HTERT RPE-1 (cell line): ENCODE data around the gene CTBP2.
"Not testable (repeated sequence)": the region's sequence is repeated elsewhere in the genome, so short reads cannot be mapped to it uniquely, and the experiment has no call there.

Experiments used
- in situ Hi-C: fragments of 300-500 bp; cut with MboI; formaldehyde crosslinking; loops from 4 replicates; pipeline ENCODE4 v1.14.3; 2020; ENCODE audit warnings: low sequenced_read_pairs

The CTBP2 gene

DNA sequence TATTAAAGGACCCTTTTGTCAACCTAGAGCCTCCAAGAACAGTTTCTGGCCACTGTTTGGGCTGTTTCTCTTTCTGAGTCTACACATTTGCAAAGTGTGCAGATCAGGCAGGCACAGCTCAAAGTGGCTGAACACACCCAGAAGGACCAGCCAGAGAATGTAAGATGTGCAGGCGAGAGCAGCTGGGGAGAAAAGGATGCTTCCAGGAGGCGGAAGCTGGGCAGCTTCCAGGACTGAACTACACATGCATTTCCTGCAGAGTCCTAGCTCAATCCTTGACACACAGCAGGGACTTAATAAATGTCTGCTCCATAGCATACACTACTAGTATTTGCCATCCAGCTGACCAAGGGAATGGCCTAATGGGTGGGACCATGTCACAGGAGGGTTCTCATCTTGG, 70.9 kb downstream of the CTBP2 start:
- in situ Hi-C loops = no loop called here

DNA sequence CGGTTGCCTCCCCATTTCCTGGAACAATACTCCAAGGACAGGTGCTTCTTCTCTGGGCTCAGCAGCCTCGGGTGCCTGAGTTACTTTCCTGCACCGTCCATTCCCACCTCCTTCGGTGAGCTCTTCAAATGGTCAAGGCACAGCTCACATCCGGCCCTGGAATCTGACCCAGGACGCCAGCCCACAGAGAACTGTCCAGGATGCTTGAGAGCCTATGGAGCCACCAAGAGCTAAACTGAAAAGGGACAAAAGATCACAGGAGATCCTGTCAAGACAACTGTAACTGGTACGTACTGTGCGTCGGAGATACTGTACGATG, 72.5 kb downstream of the CTBP2 start:
- in situ Hi-C loops = no loop called here

- in situ Hi-C loops = no loop called here
Observed at GRCh38 chr10:125087191-125087896, 73.0 kb downstream of the CTBP2 start.

DNA sequence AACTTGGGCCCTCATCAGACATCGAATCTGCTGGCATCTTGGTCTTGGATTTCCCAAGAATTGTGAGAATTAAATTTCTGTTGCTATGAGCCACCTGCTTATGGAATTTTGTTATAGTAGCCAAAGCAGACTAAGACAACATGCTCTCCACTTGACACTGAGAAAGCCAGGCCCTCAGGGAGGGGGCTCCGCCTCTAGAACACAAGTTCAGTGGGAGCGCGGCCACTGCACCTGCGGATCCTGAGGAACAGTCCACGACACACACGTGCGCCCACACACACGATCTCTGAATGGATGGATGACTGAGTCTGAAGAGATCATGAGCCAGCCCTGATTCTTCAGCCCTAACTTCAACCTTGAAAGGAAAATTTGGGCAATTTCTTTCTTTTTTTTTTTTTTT, 73.7 kb downstream of the CTBP2 start:
- in situ Hi-C loops = no loop called here

DNA sequence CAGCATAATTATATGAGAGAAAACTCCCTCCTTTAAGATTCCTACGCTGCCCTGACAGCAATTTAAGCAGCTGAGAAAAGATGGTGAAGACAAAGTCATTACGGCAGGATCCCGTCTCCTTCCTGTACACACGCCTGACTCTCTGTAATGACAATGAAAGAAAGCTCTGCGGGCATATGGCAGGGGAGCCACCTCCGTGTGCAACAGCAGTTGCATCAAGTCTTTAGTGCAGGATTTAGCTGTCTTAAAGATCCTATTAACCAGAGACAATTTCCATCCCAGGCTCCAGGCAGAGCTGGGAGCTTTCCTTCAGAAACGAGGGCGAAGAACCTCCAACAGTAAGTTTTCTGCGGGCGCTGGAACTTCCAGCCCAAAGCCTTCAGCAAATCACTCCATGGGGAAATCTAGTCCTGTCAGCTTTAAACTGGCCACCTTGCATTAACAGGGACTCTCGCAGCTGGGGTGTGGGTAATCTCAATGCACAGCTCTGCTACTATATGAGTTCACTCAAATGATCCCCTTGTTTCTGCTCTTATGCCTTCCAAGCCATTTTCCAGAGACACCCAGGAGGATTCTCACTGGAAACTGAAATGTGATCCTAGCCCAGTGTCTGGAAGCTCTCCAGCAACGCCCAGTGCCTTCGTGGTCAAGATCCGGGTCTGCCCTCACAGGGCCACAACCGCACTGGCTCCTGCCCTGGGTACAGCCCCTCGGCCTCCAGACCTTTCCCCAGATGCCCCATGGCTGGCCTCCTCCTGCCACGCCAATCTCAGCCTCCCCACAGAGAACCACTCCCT, 74.9 kb downstream of the CTBP2 start:
- in situ Hi-C loops = no loop called here

GRCh38 chr10:125084614-125085257, 75.6 kb downstream of the CTBP2 start:
- in situ Hi-C loops = no loop called here

DNA sequence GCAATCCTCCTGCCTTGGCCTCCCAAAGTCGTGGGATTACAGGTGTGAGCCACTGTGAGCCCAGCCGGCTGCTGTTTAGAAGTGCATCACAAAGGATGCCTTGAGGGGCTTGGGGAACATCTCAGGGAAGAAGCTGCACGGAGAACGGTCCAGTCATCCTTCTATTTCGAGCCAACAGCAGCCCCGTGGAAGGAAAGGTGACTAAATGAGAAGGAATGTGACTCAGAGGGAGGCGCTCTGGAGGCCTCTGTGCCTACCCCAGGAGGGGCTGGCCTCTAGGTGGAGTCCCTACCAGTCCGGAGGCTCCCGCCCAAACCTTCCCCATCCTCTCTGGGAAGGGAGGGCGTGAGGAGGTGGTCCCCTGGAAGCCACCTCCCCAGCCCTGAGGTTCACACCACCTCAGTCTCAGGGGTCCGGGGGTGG, 76.2 kb downstream of the CTBP2 start:
- in situ Hi-C loops = no loop called here

DNA sequence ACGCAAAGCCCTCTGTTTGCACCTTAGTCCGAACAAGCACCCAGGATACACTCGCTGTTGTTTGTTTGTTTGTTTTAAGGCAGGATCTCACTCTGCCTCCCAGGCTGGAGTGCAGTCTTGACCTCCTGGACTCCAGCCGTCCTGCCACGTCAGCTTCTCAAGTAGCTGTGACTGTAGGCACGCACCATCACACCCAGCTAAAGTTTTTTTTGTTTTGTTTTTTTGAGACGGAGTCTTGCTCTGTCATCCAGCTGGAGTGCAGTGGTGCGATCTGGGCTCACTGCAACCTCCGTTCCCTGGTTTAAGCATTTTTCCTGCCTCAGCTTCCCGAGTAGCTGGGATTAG, 76.8 kb downstream of the CTBP2 start:
- in situ Hi-C loops = no loop called here

GRCh38 chr10:125082881-125083575, 77.3 kb downstream of the CTBP2 start:
- in situ Hi-C loops = no loop called here

DNA sequence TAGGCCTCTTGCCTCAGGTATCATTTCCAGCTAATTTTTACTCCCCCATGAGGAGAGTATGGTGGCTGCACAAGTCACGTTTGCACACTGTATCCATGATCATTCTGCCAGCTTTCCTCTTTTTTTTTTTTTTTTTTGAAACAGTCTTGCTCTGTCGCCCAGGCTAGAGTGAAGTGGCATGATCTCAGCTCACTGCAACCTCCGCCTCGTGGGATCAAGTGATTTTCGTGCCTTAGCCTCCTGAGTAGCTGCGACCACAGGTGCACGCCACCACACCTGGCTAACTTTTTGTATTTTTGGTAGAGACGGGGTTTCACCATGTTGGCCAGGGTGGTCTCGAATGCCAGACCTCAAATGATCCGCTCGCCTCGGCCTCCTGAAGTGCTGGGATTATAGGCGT, 77.9 kb downstream of the CTBP2 start:
- in situ Hi-C loops = not testable (repeated sequence)

- in situ Hi-C loops = no loop called here
Observed at GRCh38 chr10:125081931-125082330, 78.4 kb downstream of the CTBP2 start.

DNA sequence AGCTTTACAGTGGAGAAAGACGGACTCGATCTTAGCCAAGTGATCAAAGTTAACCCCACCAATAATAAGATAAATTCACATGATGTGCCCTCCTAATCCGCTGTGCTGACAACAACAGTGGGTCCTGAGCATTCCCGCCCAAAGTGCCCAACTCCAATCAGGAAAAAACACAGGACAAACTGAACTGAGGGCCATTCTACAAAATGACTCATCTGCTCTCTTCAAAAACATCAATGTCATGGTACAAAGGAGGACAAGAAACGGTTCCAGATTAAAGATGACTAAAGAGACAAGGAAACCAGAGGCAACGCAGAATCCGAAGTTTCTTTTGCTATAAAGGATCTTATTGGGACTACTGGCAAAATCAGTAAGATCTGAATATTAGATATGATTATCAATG, 79.4 kb downstream of the CTBP2 start:
- in situ Hi-C loops = no loop called here

GRCh38 chr10:125080296-125080695, 80.1 kb downstream of the CTBP2 start:
- in situ Hi-C loops = no loop called here

GRCh38 chr10:125079091-125079600, 81.2 kb downstream of the CTBP2 start:
- in situ Hi-C loops = no loop called here

GRCh38 chr10:125076891-125077541, 83.3 kb downstream of the CTBP2 start:
- in situ Hi-C loops = no loop called here

DNA sequence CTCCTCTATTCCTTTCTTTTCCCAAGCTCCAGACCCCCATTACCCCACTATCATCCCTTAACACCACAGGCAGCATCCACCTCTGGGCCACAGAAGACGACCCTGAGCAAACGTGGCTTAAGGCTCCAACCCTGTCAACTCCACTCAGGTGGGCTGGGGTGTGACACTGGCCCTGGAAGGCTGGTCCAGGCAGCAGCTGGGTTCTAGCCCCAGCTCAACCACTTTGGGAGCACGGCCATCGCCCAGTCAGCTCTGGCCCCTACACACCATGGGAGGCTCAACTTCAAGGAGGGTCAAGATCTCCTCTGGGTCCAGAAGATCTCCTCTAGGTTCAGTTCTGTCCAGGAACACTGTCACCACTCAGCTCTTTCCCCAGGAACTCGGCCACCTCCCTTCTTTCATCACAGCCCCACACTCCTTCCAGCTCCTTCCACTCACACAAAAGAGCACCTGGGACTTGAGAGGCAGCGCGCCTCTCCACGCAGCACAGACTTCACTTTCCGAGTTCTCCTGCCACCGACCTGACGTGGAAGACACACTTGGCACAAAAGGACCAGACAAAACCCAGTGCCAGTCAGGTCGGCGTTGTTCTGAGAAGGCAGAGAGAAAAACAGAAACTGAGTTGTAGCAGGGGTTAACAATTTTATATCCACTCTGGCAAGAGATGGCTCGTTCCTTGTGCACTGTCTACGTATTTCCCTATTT, 84.1 kb downstream of the CTBP2 start:
- in situ Hi-C loops = no loop called here

DNA sequence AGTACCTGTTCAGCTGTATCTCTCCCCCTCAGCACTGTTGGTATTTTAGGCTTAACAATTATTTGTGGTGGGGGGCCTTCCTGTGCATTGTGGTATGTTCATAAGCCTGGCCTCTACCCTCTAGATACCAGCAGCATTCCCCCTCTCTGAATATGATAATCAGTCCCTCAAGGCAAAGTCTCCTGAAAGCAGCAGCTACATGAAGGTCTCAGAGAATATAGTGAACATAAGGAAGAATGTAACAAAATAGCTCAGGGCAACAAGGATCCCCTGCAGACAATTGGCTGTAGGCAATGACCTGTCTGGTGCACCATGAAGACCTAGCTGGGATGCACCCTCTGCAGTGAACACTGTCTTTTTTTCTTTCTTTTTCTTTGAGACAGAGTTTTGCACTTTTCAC, 86.4 kb downstream of the CTBP2 start:
- in situ Hi-C loops = no loop called here

DNA sequence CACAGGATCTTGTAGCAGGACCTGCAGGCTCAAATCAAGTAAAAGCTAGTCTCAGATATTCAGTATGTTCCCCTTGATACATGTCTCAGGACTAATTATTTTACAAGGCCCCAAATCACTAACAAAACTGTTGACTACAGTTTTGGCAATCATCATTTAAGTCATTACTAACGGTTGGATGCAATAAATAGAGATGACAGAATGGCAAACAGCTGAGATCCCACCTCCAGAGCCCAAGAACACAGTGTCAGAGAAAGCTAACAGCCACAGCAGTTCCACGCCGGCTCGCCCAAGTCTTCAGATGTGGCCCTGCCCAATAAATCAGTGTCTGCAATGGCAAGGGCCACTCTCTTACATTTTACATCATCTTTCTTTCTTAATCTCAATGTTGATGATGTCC, 87.6 kb downstream of the CTBP2 start:
- in situ Hi-C loops = no loop called here

DNA sequence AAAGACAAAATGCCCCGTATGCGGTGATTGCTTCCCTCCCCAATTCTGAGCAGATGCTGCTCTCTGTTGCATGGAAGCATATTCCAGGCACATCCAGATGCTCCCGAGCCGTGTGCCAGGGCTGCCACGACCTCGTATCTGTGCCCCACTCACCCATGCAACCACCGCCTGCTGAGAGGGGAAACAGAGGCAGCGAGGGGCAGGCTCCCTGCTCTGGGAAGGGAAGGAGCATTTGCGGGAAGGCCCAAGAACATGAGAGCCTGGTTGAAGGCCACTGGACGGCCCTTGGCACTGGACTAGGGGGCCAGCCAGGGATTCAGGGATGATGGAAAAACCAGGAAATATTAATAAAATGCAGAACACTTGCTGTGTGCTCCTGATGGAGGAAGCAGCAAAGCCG, 89.4 kb downstream of the CTBP2 start:
- in situ Hi-C loops = no loop called here

DNA sequence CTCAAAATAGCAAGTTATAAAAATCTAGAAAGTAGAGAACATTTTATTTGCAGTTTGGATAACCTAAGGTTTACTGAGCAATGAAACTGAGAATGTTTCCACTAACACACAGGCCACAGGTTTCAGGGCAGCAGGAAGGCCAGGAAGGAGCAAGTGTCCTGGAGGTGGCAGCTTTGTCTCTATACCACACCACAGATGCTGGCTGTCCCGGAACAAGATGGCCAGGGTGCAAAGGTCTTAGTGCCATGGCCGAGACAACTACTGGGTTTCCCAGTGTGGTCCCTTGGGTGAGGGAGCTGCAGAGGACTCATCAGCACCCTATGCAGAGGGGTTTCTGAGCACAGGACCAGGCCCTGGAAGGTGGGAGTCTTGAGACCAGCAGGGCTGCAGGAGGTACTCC, 92.0 kb downstream of the CTBP2 start:
- in situ Hi-C loops = no loop called here
